ENCODE measurements around the gene HOXB6.

Gene HOXB6

DNA sequence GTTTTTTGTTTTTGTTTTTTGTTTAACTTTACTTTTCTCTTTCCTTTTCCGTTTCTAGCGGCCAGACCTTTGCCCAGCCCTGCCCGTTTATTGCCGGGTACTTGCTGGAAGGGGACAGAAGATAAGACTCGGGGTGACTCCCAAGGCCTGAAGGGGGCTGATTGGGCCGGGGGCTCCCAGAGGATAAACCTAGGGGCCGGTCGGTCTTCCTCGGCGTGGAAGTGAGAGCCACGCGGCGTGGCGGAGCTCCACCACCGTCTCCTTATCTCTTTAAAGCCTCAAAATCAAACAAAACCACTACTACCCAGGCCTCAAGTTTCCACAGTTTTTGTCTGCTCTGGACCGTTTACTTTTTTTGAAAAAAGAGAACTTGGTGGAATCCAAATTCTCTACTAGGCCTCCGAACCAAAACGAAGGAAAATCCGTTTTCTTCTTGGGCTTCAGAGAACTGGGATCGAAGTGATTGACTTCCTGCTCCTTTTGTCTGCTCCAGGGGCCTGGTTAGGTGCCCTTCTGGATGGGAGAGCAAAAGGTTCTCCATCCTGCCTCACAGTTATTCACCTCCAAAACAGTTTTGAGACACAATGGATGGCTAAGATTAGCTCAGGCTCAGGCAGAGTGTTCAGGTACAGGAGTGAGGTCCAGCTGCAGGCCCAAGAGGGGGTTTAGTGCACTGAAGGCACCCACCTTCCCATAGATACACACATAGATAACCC is 29.9 kb upstream of the HOXB6 start:
- no peak for DNase-seq

DNA sequence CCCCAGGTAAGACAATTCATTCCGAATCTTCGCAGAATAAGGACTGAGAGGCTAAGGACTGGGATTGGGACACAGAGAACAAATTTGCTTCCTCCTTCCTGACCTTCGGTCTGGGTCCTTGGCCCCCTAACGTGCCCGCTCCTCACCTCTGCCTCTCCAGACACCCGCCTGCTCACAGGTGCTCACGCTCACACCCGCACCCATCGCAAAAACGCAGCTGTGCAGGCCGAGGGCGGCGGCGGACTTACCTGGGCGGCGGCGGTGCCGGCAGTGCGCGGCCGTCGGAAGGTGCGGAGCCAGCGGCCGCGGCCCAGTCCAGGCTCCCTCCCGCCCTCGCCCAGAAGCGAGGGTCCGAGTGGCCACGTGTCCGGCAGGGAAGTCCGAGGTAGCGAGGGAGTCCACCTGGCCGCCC is 28.5 kb upstream of the HOXB6 start:
- DNase-seq = no peak

DNA sequence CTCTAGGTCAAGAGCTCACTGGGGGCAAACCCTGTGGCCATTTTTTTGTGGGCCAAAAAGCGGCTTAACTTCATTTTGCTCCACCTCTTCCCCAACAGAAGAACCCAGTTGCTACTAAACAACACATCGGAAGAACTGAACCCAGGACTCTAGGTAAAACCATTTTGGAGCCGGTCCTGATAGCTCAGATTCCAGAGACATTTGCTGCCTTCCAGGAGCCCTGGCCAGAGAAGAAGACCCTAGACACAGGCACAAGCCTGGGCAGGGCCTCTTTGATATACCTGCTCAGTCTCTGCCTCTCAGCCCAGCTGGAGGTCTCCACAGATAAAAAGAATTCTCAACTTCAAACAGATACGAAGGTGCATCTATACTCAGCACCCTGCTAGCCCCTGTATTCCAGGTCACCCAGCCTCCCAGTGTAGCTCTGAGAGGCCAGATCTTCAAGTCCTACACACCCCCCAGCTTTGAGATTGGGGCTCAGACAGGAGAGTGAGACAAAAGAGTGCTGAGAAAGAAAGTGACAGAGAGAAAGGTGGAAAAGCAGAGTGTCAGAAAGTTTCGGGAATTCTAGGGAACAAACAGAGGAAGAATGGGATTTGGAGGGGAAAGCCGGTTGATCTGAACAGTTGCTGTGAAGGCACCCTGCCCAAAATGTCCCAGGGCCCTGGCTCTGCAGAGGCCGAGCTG is 27.9 kb upstream of the HOXB6 start:
- DNase-seq = no peak

DNA sequence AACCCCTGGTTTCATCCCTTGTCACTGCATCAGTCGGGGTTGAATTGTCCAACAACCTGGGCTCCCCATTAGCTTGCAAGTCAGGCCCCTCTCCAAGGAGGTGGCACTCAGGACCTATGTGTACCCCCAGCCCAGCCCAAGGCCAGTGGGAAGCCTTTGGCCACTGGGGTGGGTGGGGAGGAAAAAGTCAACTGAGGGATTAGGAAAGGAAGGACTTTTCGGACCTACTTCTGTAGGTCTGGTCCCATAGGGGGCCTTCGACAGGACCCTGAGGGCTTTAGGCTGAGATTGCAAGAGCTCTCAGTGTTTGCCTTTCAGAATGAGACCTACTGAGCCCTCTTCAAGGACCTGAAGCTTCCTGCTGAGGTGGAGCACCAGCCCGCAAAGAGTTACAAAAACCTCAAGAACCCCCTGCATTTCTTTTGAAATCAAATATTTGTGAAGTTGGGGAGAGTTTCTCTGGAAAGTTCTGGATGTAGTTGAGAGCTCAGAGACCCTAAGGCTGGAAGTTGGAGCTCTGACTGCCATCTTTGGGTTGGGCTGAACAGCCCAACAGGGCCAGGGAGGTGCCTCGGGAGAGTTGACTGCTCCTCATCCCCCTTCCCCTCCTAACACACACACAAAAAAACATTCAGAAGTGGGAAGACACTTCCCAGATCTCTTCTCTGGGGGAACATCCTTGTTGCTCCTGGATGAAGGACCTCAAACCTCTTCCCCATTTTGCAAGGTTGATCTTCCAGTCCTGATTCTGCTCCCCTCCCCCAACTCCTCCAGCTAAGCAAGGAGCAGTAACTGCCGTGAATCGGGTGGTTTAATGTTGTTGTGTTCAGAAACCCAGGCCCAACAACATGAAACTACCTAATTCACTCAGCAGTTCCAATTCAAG is 27.1 kb upstream of the HOXB6 start:
- DNase-seq = peak; percentile 37

DNA sequence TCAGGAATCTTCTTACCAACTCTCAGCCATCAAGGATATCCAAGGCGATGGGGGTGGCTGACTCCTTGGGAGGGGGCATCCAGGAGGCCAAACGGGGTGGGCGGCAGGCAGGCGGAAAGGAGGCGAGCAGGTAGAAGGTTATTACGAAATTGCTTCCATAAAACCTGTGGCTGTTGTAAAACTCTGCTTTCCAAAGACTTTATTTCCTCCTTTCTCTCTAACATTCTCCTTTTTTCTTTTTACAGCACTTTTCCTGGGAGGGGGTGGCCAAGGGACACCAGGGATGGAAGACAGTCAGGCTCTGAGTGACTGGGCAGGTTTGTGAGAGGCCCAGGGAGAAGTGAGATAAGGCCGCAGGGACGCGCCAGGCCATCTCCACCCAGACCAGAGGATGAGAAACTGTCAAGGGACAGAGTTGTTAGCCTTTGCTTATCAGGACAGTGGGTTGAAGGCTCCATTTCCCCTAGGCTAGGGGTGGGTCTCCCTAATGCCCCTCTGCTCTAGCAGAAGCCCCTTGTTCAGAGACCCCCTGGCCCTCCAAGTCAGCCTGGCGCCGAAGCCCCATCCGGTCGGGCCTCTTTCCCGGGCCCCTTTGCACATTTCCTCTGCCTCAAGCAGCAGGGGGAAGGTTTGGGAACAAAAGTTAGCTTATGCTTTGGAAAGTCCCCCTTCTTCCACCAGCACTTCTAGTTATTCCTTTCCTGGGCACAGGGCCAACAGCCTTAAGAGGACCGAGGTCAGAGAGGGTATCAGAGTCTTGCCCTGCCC is 26.3 kb upstream of the HOXB6 start:
- DNase-seq = no peak

DNA sequence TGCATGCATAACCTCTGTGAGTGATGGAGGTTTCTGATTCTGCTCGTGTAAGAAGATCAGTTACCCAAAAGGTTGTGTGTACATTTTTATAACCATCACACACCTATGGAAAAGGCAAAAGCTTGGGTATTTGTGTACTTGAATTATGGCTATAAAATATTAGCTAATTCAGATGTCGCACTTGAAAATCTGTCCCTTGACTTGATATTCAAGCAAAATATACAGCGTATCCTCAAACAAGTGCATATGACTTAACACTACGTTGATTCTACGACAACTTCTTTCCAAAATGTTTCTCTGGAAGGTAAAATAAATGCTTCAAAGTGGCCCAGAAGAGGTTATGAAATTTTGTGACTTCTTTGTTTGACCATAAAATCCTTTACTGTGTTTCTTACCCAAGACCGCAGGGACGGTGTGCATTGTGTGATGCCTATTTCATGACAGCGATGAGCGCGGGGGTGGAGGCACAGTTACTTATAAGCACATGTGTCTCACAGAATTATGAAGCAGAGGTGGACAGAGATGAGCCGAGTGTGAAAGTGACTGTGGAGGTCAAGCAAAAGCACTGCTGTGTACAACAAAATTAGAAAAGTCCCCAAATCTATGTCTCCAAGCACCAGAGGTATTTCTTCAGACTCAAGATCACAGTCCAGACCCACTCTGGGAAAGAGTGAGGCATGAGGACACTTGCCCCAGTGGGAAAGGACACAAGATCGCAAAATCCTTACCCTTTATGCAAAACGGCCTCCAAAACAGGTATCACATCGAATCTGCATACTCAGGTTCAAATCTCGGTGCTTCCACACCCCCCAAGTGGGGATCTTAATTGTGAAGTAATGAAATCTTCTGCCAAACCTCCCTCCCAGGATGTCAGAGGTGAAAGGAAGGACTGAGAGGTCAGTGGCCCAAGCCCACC is 25.5 kb upstream of the HOXB6 start:
- no peak for DNase-seq

DNA sequence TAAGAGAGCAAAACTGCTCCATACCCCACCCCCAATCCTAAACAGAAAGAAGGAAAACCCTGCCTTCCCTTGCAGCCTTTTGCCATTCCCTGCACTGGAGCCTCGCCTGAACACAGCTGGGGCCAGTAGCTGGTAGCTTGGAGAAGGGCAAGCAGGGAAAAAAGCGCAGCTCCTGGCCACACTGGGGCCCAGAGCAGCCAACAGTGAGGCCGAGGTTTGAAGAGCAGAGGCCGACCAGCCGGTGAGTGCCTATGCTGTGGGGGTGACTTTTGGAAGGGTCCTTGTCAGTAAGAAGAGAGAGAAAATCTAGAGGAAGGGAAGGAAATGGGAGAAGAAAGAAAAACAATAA is 24.6 kb upstream of the HOXB6 start:
- no peak for DNase-seq

DNA sequence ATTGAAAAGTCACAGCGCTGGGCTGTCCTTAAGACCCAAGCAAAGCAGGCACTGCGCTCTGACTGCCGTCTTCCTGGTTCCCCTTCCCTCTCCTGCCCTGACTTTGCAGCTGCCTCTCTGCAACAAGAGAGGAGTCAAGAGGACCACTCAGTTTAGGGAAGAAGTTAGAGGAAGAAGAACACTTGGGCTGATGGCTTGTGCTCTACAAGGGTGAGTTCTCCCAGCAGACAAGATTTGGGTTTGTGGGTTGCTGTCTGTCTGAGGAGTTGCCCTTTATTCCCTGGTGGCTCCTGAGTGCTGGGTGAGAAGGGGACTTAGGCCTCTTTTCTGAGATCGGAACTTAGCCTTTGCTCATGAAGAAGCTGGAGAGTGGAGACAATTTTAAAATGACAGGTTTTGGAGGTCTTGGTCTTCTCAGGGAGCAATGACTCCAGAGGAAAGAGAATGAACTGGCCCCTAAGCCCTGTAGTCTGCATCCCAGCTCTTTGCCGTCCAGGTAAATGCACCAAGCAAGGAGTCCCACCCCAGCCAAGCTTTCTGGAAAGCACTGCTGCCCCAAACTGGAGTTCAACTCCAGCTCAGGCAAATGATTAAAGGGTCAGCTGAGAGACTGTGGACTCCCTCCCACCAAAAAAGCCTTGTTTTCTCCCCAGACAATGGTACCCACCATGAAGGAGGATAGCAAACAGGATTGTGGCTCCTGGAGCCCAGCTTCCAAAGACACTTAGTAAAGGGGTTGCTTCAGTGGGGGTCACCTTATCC is 24.0 kb upstream of the HOXB6 start:
- DNase-seq = no peak

DNA sequence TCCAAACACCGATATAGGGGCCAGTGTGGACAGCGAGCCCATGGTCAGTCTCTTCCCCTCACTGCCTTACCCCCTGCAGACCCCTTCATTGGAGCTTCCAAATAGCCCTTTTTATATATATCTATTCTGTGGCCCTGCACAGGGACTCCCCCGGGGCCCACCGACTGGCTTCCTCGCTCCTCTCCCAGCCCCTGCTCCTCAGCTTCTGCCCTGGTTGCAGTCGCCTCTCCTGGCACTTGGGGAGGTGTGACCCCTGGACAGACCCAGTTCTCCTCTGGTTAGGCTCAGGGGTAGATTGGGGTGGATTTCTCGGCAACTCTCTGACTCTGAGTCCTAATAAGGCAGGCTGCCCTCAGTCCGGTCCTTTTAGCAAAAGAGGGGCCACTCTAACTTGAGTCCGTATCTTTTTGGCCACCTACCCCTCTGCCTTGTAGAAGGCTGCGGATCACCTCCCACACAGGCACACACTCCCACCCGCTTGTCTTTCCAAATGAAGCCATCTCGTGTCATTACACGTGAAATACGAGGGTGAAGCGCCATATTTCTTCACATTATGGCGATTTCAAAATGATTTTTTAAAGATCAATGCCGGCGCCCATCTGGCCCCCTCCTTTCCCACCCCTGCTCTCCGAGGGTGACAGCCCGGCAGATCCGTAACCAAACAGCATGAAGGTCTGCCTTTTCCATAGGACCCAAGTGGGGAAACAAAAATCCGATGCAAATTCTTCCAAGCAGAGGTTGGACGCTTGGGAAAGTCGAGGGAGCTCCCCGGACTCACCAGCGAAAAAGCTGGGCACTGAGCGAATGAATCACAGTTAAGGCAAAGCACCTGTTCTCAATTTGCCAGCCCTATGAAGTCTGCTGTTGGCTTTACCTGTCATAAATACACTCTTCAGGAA is 23.1 kb upstream of the HOXB6 start:
- DNase-seq = no peak

DNA sequence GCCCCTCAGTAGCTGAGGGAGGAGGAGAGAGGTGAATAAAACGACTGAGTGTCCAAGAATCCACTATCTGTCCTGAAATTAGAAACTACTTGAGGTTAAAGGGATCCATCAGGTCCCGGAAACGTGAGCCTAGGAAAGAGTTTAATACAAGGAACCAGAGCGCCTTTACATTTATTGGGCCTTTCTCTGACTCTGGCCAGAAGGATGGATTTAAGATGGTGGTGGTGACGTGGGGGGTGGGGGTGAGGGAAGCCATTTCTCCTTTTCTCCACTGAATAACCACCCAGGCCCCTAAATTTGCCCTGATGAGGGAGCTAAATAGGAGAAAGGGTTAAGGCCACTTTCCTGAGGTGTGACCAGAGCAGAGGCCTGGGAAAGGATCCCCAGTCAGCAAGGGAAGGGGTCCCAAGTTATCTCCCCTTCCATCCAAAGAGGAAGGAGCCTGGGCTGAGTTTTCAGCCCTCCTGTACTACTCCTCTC is 22.4 kb upstream of the HOXB6 start:
- no peak for DNase-seq

DNA sequence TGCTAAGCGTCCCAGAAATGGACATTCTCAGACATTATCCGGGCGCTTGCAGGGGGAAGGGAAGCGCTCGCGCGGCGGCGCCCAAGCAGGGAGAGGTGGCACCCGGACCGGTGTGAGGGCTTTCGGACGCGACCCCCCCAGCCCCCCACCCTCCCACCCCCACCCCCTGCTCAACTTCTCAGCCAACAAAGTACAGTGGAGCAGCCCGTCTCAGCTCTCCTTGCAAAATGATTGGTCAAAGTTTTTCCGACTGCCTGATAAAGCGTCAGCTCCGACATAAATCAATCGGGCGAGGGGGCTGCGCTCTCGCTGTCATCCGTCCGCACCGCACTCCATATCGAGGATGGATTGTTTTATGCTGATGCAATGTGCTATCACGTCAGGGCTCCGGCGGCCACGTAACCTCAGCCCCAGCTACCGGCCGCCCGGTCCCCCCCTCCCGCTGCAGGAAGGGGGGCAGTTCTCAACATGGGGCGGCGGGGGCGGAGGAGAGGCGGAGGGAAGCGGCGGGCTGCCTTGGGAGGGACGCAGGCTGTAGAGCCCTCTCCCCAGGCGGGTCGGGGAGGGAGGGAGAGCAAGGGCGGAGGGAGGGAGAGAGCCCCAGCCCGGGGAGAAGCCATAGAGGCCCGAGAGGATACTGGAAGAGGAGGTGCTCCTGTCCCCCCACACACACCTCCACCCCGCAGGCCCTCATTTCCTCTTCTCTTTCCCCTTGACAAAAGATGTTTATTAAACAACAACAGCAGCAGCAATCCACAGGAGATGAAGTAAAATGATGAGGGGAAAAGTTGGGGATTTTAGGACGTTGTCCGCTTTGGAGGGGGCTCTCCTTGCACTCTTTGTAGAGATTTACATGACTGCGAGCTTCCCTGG is 21.7 kb upstream of the HOXB6 start, which contains the start of gene HOXB9:
Gene HOXB9, minus strand, starts transcription at position 114 of the 873 bp plus-strand sequence. Its CDS starts 89 bp downstream, at position 25.
- no peak for DNase-seq

DNA sequence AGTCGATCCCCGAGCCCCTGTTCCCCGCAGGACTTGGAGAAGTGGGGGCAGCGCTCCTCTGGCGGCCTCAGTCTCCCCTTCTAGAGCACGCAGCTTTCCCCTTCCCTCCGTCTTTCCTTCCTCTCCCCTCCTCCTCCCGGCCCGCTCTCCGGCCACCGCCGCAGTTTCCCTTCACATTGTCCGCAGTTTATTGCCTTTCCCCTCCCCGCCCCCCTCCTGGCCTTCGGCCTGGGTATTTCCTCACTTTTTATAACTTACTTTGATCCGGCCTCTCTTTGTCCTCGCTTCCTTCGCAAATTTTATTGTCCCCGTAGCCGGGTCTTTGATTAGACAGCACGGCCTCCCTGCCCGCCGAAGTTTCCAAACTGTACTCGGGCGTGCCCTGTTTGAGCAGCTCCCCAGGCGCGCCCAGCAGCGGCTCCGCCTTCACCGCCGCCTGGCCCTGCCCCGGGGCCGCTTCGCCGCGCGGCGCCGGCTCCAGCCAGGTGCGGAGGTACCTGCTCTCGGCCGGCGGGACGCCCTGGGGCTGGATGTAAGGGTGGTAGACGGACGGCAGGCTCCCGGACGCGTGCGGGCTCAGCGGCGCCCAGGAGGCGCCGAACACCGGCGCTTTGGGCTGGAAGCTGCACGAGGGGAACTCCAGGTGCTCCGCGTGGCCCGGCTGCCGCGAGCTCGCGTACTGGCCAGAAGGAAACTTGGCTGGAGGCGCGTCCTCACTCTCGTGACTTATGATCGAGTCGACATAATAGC is 20.9 kb upstream of the HOXB6 start:
- DNase-seq = peak; percentile 28

DNA sequence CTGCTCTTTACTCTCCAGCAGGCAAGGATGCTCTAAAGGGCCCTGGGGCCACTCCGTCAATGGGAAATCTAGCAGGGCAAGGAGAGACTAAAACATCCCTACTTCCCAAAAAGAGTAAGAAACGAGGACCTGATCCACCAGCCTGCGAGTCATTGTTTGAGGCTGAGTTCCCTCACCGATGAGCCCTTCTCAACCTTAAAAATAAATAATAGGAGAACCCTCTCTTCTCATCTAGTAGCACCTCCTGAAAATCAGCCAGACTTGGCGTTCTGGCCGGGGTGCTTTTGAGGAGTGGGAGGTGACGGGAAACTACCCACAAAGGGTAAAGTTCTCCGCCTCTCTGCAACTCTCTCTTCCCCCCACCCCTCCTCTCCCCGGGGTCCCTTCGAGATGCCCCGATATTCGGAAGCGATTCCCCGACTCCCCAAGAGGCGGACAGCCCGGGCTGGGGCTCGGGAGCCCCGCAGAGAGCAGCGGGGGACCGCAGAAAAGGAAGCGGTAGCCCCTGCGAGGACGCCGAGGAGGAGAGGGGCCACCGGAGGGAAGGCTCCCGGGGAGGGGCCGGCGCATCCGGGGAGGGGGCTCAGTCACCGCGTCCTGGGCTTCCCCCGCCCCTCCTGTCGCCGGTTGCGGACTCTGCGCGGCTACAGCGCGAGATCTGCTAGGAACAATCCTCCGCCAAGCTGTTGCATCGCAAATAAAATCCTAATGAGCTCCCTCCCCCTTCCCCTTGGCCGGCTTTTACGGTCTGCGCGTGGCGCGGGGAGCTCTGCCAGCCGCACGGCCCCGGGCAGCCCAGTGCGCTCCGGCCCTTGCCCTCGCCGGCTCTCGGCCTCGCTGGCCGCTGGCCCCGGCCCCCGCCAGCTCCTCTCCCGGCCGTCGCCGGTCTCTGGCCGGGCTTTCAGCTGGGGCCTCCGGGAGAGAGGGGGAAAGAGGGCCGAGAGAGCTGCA is 20.0 kb upstream of the HOXB6 start:
- no peak for DNase-seq

DNA sequence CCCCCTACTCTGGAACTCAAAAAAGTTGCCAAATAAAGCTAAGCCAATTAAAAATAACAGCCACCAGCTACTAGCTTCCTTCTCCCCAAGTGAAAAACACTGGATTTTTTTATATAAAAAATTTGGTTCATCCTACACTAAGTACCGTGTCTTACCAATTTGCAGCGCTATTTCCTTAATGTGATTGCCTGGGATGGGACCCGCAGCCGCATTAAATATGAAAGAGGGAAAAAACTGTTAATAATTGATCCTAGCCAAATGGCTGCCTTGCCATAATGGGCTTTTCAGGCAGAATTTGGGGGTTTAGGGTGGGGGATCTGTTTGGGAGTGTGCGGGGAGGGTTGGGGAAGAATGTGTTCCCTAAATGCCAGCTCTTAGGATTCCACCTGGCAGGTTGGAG is 19.3 kb upstream of the HOXB6 start:
- DNase-seq = no peak

DNA sequence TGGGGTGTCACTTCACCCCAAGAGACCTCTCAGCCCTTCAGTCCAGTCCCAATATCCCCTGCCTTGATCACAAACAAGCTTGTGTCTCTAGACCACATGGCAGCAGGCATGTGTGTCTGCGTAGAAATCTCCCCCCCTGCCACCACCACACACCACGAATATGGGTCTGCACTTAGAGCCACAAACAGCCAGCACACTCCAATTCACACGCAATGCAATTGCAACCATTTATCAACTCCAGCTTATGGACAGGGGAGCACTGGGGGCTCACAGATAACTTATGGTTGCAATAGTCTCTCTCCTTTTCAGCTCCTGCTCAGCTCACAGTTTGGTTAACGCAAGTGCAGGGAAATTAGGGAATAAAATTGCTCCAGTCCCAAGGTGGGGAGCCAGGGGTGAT is 18.8 kb upstream of the HOXB6 start:
- DNase-seq = no peak

DNA sequence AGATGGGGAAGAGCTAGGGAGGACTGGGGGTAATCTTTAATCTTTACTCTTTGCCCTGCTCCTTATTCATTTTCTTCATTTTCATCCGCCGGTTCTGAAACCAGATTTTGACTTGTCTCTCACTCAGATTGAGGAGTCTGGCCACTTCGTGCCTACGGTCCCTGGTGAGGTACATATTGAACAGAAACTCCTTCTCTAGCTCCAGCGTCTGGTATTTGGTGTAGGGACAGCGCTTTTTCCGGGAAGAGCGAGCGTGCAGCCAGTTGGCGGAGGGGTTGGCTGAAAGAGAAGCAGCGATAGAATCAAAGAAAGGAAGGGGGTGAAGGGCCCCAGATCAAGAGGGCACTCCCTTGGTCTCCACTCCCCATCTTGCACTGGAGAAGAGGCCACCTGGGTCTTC is 18.1 kb upstream of the HOXB6 start:
- DNase-seq = no peak
